T-helper 1 cell (primary cell): ENCODE data around the gene MAST1.
"Not testable (repeated sequence)": the region's sequence is repeated elsewhere in the genome, so short reads cannot be mapped to it uniquely, and the experiment has no call there.

ENCODE experiments used
- DNase-seq, 5 donors: peaks; one replicate each; pipeline ENCODE4 v3.0.0-alpha.2; 2012 to 2020

MAST1 gene

GRCh38 chr19:12896460-12896859 is 58.1 kb downstream of the MAST1 start:
- DNase-seq = no peak

GRCh38 chr19:12899891-12900518 is 61.7 kb downstream of the MAST1 start:
- peak in 1 of 5 donors; percentile 17 for DNase-seq

DNA sequence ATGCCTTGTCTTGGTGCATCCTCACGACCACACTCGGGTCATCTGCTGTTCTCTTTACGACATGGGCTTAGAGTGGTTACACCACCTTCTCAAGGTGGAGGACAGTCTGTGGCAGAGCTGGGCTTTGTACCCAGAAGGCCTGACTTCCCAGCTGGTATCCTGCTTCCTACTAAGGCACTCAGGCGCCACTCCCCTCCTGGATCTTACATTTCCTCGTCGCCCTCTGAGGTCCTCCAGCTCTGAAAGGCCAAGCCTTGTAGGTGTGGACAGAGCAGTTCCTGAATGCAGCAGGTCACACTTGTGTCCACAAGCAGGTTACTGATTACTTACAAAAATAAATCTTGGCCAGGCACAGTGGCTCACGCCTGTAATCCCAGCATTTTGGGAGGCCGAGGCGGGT is 68.9 kb downstream of the MAST1 start:
- no peak for DNase-seq

DNA sequence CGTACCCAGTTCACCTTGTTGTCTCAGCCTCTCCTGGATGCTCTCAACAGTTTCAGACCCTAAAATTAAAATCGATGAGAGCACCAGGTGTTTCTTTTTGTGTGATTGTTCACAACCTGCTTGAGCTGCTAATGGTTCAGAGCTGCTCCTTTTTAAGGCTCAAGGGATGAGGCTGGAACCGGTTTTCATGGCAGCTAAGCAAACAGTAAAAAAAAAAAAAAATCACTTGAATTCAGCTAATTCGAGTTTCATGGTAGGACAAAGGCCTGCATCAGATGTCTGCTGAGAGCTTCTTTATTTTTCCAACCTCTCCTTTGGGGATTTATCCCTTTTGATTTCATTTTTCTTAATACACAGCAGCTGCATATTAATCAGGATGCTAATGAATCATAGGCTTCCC is 74.3 kb downstream of the MAST1 start:
- DNase-seq = no peak

DNA sequence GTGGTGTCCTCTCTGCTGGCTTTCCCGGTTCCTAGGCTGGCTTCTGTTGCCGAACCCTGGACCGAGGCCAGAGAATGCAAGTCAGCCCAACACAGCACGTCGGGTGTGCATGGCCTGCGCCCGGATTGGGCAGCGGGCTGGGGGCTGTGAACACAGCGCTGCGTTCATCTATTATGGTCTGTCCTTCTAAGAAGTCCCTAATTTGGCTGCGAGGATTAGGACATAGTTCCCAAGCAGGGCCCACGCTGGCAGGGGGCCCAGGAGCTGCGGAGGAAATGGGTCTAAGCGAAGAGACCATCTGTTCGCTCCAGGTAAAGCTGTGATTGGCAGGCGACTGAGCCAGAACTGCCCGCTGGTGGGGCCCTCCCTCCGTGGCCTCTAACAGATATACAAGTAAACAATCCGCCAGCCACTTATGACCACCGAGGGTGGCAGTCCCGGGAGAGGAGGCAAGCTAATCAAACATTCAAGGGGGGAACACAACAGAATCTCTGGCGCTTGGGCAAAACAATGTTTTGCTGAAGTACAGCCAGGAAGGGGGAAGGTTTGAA is 74.8 kb downstream of the MAST1 start:
- no peak for DNase-seq

- DNase-seq = peak in 3 of 5 donors; percentile 35 to 75 (median 41)
These were observed 75.8 kb downstream of the MAST1 start for GRCh38 chr19:12913851-12914690.

- DNase-seq = not testable (repeated sequence)
These were observed 77.5 kb downstream of the MAST1 start for GRCh38 chr19:12915860-12916259.

DNA sequence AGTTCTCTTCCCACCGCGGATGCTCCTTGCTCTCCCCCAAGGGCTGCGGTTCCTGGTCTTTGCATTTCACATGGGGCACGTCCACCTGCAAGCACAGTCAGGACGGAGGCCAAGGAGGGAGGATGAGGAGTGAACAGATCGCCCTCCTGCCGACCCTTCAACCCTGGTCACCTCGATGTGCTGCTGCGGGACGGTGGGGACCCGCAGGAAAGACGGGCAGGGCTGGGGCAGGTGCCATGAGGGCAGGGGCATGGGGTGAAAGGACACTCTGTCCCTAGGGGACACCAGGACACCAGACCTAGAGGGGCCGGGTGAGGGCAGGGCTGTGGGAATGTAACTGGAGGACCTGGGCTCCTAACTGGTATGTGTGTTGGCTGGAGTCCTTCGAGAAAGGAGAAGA is 79.9 kb downstream of the MAST1 start:
- no peak for DNase-seq

GRCh38 chr19:12921047-12921446 is 82.7 kb downstream of the MAST1 start:
- DNase-seq = no peak

GRCh38 chr19:12922959-12923358 is 84.6 kb downstream of the MAST1 start:
- no peak for DNase-seq
